HL-60 (cell line): ENCODE results near the gene TP53AIP1.
"Not testable (repeated sequence)": the region's sequence is repeated elsewhere in the genome, so short reads cannot be mapped to it uniquely, and the experiment has no call there.

Experiments used
- DNase-seq, 2 experiments: peaks; one replicate each; pipeline ENCODE4 v3.0.0-alpha.2; 2010 to 2020; ENCODE audit warnings: low read depth in 1 of 2, low spot score in 1 of 2
- H3K27ac ChIP-seq: fragments of 250-450 bp; sonication (Bioruptor Pico); replicated peaks from 2 replicates; pipeline ENCODE4 v1.5.1; 2020; ENCODE audit warnings: mild to moderate bottlenecking, moderate library complexity
- H3K27me3 ChIP-seq: fragments of 250-450 bp; sonication (Bioruptor Pico); 2 replicates; pipeline ENCODE4 v1.5.1; 2021; ENCODE audit warnings: mild to moderate bottlenecking, moderate library complexity; ENCODE audit not compliant: insufficient read depth, poor library complexity, severe bottlenecking
- H3K4me3 ChIP-seq: replicated peaks from 2 replicates; pipeline ENCODE4 v1.5.1; 2011; ENCODE audit warnings: mild to moderate bottlenecking, control low read depth, low read length; ENCODE audit not compliant: insufficient read depth
- GABPA ChIP-seq: IDR thresholded peaks from 2 replicates; pipeline ENCODE4 v1.6.1; 2012; ENCODE audit warnings: low read depth
- POLR2AphosphoS5 ChIP-seq: IDR thresholded peaks from 2 replicates; pipeline ENCODE4 v1.6.1; 2012; ENCODE audit warnings: low read depth
- REST ChIP-seq: IDR thresholded peaks from 2 replicates; pipeline ENCODE4 v1.6.1; 2012; ENCODE audit warnings: low read depth; ENCODE audit not compliant: insufficient replicate concordance
- SPI1 ChIP-seq: IDR thresholded peaks from 2 replicates; pipeline ENCODE4 v1.6.1; 2012; ENCODE audit warnings: low read depth, mild to moderate bottlenecking, borderline replicate concordance
- TF ChIP-seq, protein P1 (sequence below): IDR thresholded peaks from one replicate; pipeline ENCODE4 v1.5.1; 2011; ENCODE audit warnings: low read length, control low read depth, inconsistent platforms; ENCODE audit not compliant: insufficient read depth

Gene TP53AIP1

GRCh38 chr11:128921793-128922192, 20.9 kb downstream of the TP53AIP1 start:
- no peak for DNase-seq
- Histone ChIP-seq H3K27me3 (no peaks in the 10 kb centered on the region), H3K4me3 (no peak overlapping the region), H3K27ac (no peak overlapping the region)
- no peak for TF ChIP-seq SPI1
- TF ChIP-seq REST = no peak
- TF ChIP-seq GABPA = no peak

DNA sequence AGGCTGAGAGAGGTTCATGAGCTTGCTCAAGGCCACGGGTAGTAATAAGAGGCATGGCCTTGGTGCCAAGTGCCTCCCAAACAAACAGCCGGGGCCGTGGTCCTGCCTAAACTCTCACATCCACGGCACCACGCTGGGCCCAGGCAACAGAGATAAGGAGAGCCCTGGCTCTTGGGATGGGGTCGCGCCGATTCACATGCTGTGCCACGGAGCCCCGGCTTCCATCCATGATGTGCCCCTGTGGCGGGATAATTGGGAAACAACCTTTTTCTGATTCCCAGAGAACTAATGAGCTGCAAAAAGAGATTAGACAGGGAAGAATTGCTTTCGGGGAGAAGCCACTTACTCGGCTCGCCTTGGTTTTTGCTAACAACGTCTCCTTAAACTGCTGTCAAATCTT, 22.0 kb downstream of the TP53AIP1 start:
- TF ChIP-seq GABPA (no peak), SPI1 (no peak), REST (no peak), POLR2AphosphoS5 (no peak)
- TF ChIP-seq, protein P1, sequence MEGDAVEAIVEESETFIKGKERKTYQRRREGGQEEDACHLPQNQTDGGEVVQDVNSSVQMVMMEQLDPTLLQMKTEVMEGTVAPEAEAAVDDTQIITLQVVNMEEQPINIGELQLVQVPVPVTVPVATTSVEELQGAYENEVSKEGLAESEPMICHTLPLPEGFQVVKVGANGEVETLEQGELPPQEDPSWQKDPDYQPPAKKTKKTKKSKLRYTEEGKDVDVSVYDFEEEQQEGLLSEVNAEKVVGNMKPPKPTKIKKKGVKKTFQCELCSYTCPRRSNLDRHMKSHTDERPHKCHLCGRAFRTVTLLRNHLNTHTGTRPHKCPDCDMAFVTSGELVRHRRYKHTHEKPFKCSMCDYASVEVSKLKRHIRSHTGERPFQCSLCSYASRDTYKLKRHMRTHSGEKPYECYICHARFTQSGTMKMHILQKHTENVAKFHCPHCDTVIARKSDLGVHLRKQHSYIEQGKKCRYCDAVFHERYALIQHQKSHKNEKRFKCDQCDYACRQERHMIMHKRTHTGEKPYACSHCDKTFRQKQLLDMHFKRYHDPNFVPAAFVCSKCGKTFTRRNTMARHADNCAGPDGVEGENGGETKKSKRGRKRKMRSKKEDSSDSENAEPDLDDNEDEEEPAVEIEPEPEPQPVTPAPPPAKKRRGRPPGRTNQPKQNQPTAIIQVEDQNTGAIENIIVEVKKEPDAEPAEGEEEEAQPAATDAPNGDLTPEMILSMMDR = no peak
- H3K27me3 ChIP-seq = no peaks in the 10 kb centered on the region
- no peak for DNase-seq

DNA sequence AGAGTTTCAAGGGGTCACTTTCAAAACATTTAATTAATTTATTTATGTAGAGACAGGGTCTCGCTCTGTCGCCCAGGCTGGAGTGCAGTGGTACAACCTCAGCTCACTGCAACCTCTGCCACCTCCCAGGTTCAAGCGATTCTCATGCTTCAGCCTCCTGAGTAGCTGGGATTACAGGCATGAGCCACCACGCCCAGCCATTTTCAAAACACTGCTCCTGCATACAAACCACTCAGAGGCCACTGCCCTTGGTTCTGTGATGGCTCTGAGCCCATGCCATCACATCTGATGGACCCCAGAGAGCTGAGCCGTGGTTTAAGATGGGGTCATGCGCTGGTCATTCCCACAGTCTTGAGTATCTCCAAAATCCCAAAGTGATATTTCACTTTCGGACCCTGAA, 23.0 kb downstream of the TP53AIP1 start:
- not testable (repeated sequence) for H3K27ac ChIP-seq, H3K27me3 ChIP-seq, H3K4me3 ChIP-seq, DNase-seq

More for the DNA sequence above, 22.0 kb downstream of the TP53AIP1 start:
- H3K4me3 ChIP-seq = no peak overlapping the region
- H3K27ac ChIP-seq = no peak overlapping the region

GRCh38 chr11:128919216-128919615, 23.5 kb downstream of the TP53AIP1 start:
- Histone ChIP-seq H3K4me3 (no peak overlapping the region), H3K27me3 (no peaks in the 10 kb centered on the region), H3K27ac (no peak overlapping the region)
- TF ChIP-seq REST = no peak
- TF ChIP-seq, protein P1 = no peak
- DNase-seq = no peak
